ENCODE data around the gene TNRC6B.
"Not testable (repeated sequence)": the region's sequence is repeated elsewhere in the genome, so short reads cannot be mapped to it uniquely, and the experiment has no call there.

The TNRC6B gene

DNA sequence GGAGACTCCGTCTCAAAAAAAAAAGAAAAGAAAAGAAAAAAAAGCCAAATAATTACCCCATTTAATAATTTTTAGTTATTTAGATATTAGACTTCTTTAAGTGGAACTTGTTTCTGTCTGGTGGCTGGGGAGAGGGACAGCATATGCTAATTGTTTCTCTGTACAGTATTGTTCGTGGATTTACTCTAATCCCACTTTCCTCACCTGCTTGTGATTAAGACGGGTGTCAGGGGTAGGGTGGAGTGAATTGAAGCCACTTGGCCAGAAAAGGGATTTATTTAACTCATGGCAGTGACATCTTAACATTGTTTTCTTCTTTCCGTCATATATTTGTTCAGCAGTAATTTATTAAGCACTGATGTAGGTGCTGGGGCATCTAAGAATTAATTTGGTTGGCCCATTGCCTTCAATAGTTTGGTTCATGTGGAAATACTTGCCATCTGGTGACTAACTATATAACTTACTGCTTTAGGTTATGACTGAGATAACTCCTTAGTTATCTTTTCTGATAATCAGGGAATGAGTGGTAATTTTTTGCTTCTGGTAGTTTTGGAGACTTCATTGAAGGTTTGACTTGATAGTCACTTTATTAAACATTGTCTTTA lies 4.6 kb downstream of the TNRC6B start:
- no peak for FAIRE-seq

DNA sequence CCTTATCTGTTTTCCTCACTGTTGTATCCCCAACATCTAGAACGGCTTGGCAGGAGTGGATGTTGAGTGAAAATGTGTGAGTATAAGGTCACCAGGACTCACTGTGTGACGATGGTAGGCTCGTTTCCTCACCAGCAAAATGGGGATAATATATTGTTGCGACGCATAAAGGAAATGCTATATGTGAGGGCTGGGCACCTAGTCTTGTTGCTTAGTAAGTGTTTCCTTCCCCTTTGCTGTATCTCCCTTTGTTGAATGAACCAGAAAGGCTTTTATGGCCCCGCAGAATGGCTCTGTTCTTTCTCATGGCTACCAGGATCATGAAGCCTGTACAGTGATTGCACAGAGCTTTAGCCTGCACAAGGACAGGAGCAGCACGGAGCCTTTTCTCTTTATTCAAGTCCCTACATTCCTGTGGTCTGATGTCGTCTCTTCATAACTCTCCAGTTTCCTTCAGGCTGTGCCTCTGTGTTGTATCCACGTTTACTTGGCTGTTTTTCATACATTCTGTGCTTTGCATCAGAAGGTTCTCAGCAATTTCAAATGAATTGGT lies 5.4 kb downstream of the TNRC6B start:
- no peak for FAIRE-seq

DNA sequence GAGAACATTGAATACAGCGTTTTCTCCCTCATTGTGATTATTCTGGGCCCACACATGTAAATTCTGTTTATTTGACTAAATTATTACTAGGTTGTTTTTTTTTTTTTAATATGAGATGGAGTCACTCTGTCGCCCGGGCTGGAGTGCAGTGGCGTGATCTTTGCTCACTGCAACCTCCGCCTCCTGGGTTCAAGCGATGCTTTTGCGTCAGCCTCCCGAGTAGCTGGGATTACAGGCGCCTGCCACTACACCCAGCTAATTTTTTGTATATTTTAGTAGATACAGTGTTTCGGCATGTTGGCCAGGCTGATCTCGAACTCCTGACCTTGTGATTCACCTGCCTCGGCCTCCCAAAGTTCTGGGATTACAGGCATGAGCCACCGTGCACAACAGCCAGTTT lies 5.9 kb downstream of the TNRC6B start:
- FAIRE-seq = not testable (repeated sequence)

DNA sequence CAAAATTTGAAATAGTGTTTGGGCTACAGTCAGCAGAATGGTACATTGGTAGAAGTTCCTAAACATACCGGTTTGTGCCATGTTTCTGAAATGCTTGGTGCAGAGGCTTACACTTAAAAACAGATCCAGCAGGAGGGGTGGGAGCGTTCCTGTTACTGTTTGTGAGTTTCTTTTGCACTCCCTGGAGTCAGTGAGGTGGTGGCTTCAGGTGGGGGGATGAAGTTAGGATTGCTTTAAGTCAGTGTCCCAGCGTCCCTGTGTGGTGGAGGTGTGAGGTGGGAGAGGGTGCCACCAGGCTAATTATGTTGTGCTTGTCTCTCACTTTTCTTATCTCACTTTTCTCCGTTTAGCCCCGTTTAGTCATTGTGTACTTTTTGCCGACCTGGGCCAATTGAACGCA lies 9.7 kb downstream of the TNRC6B start:
- FAIRE-seq = no peak

DNA sequence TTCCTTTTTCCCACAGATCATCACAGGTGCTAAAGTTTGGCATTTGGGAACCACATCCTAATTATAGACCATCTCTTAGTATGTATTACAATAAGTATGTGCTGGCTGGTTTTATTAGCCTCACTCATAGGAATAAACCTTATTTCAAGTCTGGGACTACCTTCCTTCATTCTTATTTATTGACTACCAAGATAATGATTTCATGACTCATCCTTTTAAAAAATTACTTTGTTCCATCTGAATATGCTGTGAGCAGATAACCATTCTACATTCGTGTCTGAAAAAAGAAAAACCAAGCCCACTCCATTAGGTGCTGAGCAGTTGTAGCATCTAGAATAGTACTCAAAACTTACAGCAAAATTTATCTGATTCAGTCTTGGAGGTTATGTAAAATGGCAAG lies 12.3 kb downstream of the TNRC6B start:
- no peak for FAIRE-seq

DNA sequence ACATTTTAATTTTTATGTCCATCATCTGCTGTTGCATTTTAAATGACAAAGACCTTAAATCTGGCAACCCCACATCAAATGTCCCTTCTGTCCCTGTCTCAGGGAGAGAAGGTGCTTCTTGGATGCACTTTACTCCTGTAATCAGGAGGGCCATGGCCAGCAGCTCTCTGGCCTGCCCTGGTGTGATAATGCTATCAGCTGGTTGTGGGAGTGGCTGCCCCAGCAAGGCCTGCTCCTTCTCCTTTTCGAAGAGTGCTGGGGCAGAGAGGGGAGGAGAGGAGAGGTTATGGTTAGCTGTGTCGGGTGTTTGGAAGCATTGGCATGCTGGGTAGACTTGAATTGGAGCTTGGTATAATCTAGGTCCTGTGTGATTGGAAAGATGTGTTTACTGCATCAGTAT lies 12.8 kb downstream of the TNRC6B start:
- no peak for FAIRE-seq

DNA sequence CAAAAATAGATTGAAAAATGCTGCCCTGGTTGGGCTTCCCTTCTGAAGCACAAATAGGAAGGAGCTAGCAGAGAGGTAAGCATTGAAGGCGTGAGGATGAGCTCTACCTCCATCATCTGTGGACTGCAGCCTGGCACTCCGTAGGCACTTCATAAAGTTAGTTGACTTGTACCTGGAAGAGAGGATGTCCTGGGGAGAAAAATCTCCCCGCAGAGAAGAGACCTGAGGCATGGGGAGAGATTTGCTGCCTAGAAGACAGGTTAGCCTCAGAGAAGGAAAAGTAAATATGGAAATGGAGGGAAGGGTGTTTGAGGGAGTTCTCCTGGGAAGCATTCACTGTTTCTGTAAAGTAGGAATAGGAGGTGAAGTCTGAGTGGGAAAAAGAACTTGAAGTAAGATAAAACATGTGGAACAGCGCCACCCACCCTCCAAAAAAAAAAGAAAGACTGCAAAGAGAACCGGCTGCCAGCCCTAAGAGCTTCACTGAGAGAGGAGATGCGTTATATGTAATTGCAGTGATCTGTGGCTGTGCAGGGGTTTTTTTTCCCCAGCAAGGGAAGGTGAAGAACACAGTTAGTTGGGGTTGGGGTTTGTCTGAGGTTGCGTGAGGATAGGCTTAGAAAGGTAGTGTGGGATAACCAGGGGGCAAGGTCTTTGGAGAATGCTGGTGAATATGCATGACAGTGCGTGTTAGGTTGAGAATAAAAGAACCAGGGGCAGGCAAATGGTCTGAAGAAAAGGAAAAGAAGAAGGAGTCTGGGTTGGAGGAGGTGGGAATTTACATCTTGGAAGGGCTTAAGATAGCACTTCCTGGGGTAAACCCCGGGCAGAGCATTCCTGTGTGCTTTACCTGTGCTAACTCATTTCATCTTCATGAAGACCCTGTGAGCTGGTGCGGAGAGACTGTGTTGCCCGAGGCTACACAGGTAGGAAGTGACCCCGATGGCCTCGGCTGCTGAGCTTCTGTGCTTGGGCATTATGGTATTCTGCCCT lies 16.0 kb downstream of the TNRC6B start:
- no peak for FAIRE-seq

DNA sequence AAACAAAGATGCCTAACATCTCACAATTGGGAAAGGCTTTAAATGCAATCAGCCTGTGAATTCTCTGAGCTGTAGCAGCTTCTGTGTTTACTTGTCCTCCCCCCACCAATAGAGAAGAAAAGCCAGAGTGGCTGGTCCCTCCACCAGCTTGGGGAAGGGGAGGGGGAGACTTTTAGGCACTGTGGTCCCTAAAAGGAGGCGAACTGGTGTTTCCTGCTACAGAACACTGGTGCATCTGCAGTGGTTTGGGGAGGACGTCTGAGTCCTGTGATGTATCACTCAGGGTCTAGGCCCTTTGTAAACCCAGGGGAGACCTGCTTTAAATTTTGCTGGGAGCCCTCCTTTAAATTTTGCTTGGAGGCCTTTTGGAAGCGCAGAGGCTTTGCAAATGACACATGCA lies 16.9 kb downstream of the TNRC6B start:
- no peak for FAIRE-seq

DNA sequence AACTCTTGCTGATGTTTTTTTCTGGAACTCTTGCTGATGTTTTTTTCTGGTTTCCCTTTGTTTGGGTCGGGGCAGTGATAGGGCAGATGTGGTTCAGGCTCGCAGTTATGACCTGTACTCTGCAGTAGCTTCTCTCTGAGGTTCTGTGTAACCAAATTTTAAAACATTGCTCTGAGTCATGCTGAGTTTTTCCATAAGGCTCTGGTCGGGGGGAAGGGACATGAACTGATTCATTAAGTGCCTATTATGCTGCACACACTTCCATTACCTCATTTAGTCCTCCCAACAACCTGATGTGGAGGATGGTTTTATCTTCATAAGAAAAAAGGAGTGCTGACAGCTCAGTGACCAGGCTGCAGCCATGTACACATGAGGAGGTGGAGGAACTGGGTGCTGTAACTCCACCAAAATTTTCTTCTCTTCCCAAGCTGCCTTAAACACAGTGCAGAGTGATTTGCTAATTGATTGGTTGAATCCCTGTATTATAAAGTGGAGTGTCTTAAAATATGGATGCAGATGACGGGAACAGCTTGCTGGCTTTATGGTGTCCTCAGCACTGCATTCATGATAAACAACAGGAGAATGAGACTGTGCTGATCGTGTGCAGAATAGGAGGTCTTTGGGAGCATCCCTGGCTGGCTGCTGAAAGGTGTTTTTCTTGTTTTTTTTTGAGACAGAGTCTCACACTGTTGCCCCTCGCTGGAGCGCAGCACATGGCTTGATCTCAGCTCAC lies 19.1 kb downstream of the TNRC6B start:
- FAIRE-seq = no peak

DNA sequence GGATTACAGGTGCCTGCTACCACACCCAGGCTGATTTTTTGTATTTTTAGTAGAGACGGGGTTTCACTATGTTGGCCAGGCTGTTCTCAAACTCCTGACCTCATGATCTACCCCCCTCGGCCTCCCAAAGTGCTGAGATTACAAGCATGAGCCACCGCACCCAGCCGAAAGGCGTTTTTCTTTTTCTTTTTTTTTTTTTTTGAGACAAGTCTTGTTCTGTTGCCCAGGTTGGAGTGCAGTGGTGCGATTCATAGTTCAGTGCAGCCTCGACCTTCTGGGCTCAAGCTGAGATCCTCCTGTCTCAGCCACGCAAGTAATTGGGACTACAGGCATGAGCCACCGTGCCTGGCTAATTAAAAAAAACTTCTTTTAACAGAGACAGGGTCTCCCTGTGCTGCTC lies 19.7 kb downstream of the TNRC6B start:
- FAIRE-seq = not testable (repeated sequence)

DNA sequence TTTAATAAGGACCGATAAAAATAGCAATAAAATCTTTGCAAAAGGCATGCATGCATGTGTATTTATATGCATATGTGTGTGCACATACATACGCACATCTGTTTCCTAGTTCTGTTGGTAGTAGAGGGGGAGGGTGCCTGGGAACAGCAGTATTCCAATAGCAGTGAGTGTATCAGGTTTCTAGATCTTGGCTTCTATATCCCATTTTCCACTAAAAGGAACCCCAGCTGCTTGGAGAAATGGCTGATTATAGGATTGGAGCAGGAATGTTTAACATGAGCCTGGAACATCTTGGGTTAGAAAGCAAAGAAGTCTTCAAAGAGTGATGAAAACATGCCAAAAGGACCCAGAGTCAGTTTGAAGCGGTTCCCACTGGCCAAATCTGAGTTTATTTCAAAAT lies 21.0 kb downstream of the TNRC6B start:
- FAIRE-seq = no peak

DNA sequence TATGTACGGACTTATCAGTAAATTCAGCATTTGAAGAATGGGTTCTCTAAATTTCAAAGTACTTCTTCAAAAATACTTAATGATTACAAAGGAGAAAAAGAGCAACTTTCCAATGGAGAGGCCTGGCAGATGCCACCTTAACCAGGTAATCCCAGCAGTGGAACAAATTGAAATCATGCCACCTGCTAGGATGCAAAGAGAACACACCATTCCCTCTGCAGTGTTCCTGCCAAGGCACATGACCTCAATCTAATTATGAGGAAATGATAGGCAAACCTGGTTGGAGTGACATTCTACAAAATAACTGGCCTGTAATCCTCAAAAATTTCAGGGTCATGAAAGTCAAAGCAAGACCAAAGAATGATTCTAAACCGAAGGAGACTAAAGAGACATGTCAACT lies 21.5 kb downstream of the TNRC6B start:
- no peak for FAIRE-seq

DNA sequence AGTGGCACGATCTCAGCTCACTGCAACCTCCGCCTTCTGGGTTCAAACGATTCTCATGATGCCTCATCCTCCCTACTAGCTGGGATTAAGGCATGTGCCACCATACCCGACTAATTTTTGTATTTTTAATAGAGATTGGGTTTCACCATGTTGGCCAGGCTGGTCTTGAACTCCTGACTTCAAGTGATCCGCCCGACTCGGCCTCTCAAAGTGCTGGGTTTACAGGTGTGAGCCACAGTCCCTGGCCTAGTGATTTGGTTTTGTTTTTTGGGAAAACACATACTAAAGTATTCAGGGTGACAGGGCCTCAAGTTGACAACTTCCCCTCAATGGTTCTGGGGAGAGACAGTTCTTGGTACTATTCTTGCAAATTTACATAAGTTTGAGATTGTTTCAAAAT lies 22.1 kb downstream of the TNRC6B start:
- FAIRE-seq = no peak

DNA sequence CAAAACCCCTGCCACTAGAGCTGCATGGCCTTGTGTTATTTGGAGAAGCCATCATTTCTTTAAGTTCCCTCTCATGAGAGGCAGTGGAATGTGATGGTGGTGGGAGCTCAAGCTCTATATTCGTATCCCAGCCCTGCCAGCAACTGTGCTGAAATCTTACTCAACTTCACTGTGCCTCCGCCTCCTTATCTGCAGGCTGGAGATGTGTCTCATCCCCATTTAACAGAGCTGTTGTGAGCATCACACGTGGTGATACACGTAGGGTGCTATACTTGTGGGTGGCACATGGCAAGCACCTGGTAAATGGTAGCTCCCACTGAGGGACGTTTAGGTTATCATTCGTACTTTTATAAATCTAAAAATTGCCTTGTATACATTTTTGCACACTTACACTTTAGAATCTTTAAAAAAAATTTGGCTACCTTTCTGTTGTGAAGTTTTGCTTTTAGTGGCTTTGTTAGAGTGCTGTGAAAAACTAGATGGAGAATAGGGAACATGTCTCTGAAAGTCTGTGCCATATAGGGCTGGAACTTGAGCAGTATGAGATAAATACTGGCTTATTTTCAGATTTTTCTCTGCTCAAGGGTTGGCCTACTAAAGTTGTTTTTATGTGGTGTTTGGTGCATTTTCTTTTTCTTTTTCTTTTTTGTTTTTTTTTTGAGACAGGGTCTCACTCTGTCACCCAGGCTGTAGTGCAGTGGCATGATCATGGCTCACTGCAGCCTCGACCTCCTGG lies 23.2 kb downstream of the TNRC6B start:
- FAIRE-seq = no peak

DNA sequence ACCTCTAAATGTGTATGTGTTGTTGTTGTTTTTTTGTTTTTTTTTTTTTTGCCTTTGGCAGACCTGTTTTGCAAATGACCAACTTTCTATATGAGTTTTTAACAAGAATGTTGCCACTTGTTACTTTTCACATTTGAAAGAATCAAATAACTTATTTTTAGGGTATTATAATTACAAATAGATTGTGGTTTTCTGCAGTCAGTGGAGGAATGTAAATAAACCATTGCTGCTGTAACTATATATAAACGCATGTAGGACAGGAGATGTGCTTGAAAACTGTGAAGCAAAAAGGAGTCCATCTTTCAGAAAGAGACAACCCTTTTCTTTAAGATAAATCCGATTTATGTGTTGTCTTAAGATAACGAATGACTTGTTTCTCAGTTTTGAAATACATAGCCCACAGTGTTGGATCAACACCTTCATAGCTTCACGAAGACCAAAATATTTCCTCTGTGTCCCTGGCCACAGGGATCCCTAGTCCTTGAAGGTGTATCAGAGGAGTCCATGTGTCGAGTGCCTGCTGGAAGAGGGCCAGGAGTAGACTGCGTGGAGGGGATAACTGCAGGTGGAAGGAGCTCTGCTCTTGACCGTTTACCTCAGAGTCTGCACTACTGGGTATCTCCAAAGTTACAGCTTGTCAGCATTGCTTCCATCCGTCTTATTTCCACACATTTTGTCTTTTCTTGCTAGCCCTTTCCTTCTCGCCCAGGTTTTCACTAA lies 24.7 kb downstream of the TNRC6B start:
- no peak for FAIRE-seq

DNA sequence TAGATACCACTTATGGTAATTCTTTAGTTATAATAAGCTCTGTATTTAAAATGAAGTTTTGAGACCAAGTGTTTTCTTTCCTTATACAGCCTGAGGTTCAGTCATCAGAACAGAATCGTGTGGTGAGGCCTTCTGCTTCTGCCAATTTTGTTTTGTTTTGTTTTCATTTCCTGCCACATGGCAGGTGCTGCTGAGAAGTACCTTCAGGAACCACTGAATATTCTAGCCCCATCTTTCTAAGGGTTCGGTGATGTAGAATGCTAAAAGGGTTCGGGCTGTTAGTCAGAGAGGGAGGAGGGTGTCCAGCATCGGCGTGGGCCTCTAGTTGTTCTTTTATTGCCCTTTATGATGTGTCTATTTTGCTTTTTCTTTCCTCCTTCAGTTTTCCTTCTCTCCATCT lies 25.8 kb downstream of the TNRC6B start:
- FAIRE-seq = no peak

DNA sequence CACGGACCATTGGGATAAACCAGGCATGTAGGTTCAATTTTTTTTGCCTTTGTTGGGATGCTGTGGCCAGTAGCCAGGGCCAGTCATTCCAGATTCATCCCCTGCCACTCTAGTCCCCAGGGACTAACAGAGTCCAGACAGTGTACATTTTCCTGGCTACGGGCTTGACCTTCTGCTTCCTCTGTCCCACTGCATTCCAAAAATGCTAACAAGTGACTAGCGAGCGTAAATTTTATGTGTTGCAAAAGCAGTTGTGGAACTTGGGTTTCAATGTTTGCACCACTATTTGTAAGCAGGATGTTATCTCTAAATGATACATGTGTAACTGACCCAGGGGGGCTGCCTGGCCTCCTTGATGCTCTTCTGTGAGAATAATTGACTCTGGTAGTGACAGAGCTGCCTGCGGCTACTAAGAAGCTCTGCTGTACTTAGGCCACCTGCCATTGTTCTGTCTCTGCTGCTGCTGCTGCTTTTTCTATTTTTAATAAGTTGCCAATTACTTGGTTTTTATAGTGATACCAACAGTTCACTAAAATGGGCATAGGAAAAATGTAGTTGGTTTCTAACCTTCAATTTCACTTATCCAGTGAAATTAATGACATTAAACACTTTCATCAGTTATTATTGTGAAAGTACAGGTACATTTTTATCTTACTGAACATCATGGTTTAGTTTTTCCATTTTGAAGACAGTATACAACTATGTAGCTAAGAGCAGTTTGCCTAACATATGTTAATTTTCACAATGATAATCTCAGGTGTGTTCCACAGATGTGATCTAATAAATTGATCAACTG lies 26.8 kb downstream of the TNRC6B start:
- FAIRE-seq = no peak

DNA sequence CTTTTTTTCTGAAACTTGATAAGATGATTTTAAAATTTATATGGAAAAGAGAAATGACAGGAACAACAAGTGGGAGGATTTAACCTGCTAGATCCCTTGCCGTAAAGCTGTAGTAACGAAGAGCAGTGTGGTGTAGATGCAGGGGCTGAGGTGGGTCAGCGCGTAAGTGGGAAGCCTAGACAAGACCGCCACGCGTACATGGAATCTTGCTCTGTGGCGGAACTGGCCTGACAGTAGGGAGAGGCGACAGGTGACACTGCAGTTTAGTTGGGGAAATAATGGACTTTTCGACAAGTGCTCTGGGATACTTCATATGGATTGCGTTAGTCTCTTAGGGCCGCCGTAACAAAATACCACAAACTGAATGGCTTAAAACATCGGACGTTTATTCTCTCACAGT lies 28.8 kb downstream of the TNRC6B start:
- no peak for FAIRE-seq

DNA sequence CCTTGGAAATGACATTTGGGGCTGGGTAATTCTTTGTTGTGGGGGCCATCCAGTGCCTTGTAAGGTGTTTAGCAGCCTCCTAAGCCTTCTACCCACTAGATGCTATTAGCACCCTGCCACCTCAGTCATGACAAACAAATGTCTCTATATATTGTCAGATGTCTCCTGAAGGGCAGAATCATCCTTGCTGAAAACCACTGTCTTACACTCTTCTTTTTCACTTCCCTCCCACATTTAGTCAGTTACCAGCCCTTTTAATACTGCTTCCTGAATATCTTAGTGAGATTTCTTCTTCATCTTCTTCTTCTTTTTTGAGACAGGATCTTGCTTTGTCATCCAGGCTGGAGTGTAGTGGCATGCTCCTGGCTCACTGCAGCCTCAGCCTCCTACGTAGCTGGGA lies 33.1 kb downstream of the TNRC6B start:
- no peak for FAIRE-seq

DNA sequence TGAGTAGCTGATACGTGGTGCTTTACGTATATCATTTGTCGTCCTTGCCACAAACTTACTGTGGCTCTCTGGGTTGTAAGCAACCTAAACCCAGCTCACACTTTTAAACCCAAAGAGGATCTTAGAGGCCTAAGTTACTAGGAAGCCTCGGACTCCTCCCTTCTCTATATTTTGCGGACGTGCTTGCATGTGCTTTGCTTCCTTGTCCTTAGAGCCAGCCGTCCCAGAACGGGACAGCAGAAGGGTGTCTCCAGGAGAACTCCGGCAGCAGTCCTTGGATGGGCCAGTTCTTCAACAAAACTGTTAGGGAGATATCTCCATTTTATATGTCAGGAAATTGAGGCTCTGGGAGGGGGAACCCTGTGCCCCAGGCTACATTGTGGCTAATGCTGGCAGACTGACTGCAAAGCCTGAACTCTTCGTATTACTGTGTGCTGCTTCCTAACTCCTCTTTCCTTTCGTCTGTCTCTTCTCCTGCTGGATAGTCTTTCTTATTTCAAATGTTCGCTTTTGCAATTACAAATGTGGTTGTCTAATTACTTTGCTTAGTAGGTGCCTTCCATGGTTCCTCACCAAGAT lies 33.8 kb downstream of the TNRC6B start:
- FAIRE-seq = no peak

DNA sequence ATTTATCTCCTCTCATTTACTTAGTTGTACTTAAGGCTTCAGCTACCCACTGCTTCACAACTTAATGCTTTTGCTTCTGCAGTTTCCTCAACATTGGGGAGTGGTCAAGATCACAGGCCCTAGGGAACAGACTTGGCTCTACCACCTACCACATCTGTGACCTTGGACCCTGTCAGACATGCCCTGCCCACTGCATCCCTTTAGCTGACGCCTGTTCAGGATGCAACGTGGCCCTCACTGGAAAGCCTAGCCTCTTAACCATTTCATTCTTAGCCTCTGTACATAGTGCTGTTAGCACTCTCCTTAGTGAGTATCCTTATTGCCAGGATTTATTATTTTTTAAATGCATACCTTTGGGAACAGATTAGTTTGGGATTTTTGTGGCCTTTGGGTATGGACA lies 34.4 kb downstream of the TNRC6B start:
- FAIRE-seq = no peak
